ENCODE results near the gene XRCC5.
A peak's percentile ranks its signal among the peaks of the same experiment; 100 is the strongest.

GRCh38 chr2:216114714-216115531 lies 5.8 kb downstream of the XRCC5 start:
- TF ChIP-seq YY1 (IDR thresholded peaks at IDR 0.05; ENCODE audit: insufficient read depth, insufficient read length) = peak; percentile 79
- TF ChIP-seq ZNF274 (IDR thresholded peaks at IDR 0.05; ENCODE audit: low read depth, low read length) = no peak
